HUES48 (cell line): Measurements from ENCODE around the gene ATXN1.
"Not testable (repeated sequence)": the region's sequence is repeated elsewhere in the genome, so short reads cannot be mapped to it uniquely, and the experiment has no call there.

ENCODE experiments used
- H3K27ac ChIP-seq: one replicate; pipeline ENCODE4 v1.7.0; 2013; ENCODE audit warnings: low read depth, low read length, inconsistent platforms
- H3K27me3 ChIP-seq: 2 replicates; pipeline ENCODE4 v1.6.1; 2013; ENCODE audit warnings: mild to moderate bottlenecking, low read length; ENCODE audit not compliant: control insufficient read depth, insufficient read depth
- H3K36me3 ChIP-seq: 2 replicates; pipeline ENCODE4 v1.6.1; 2013; ENCODE audit warnings: low read length; ENCODE audit not compliant: control insufficient read depth, insufficient read depth
- H3K4me1 ChIP-seq: 2 replicates; pipeline ENCODE4 v1.6.1; 2013; ENCODE audit warnings: mild to moderate bottlenecking, low read length; ENCODE audit not compliant: control insufficient read depth, insufficient read depth
- H3K4me3 ChIP-seq: 2 replicates; pipeline ENCODE4 v1.5.1; 2013; ENCODE audit warnings: mild to moderate bottlenecking, low read depth, low read length
- H3K9ac ChIP-seq: 2 replicates; pipeline ENCODE4 v1.6.1; 2013; ENCODE audit warnings: mild to moderate bottlenecking, low read depth, low read length, moderate library complexity
- H3K9me3 ChIP-seq: 2 replicates; pipeline ENCODE4 v1.6.1; 2013; ENCODE audit warnings: low read length; ENCODE audit not compliant: control insufficient read depth, insufficient read depth

Gene ATXN1

GRCh38 chr6:16466800-16467553 lies 294.3 kb downstream of the ATXN1 start:
- H3K27ac ChIP-seq = no peak overlapping the region
- H3K36me3 ChIP-seq = no peaks in the 10 kb centered on the region
- peaks cover 13% of the 10 kb centered on the region for H3K4me1 ChIP-seq
- H3K9ac ChIP-seq = no peak overlapping the region
- H3K9me3 ChIP-seq = no peaks in the 10 kb centered on the region
- no peak overlapping the region for H3K4me3 ChIP-seq
- no peaks in the 10 kb centered on the region for H3K27me3 ChIP-seq

- Histone ChIP-seq H3K36me3 (no peaks in the 10 kb centered on the region), H3K4me3 (no peak overlapping the region), H3K4me1 (peaks cover 13% of the 10 kb centered on the region), H3K27ac (no peak overlapping the region), H3K9ac (no peak overlapping the region), H3K9me3 (no peaks in the 10 kb centered on the region), H3K27me3 (no peaks in the 10 kb centered on the region)
Measured at GRCh38 chr6:16464045-16464444, 297.2 kb downstream of the ATXN1 start.

DNA sequence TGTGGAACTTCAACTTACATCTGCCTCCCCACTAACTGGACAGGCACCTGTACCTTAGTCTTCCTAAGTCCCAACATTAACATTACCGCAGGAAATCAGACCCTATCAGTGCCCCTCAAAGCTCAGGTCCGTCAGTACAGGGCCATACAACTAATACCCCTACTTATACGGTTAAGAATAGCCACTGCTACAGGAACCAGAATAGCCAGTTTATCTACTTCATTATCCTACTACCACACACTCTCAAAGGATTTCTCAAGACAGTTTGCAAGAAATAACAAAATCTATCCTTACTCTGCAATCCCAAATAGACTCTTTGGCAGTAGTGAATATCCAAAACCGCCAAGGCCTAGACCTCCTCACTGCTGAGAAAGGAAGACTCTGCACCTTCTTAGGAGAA lies 298.0 kb downstream of the ATXN1 start:
- H3K27ac ChIP-seq, H3K36me3 ChIP-seq, H3K9ac ChIP-seq, H3K4me3 ChIP-seq, H3K27me3 ChIP-seq, H3K9me3 ChIP-seq: not testable (repeated sequence)
- H3K4me1 ChIP-seq = peaks cover 13% of the 10 kb centered on the region

DNA sequence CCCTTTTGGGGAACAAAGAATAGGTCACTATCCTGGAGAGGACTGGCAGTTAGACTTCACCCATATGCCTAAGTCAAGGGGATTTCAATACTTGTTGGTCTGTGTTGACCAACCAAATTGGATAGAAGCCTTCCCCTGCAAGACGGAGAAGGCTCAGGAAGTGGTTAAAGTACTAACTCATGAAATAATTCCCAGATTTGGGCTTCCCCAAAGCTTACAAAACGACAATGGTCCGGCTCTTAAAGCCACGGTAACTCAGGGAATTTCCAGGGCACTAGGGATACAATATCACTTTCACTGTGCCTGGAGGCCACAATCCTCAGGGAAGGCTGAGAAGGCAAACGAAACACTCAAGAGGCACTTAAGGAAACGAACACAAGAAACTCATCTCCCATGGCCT lies 299.8 kb downstream of the ATXN1 start:
- no peak overlapping the region for H3K27ac ChIP-seq
- no peak overlapping the region for H3K9ac ChIP-seq
- H3K9me3 ChIP-seq = no peaks in the 10 kb centered on the region
- peaks cover 7% of the 10 kb centered on the region for H3K4me1 ChIP-seq
- no peak overlapping the region for H3K4me3 ChIP-seq
- H3K27me3 ChIP-seq = no peaks in the 10 kb centered on the region
- no peaks in the 10 kb centered on the region for H3K36me3 ChIP-seq

DNA sequence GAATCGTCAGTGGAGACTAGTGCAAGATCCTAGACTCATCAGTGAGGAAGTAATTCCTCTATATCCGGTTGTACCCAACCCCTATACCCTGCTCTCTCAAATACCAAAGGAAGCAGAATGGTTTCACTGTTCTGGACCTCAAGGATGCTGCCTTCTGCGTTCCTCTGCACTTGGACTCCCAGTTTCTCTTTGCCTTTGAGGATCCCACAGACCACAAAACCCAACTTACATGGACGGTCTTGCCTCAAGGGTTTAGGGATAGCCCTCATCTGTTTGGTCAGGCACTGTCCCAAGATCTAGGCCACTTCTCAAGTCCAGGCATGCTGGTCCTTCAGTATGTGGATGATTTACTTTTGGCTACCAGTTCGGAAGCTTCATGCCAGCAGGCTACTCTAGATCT lies 301.8 kb downstream of the ATXN1 start:
- H3K9me3 ChIP-seq, H3K27ac ChIP-seq, H3K4me3 ChIP-seq, H3K9ac ChIP-seq, H3K4me1 ChIP-seq, H3K36me3 ChIP-seq, H3K27me3 ChIP-seq: not testable (repeated sequence)

GRCh38 chr6:16452348-16452747 lies 308.9 kb downstream of the ATXN1 start:
- Histone ChIP-seq H3K9ac (no peak overlapping the region), H3K27ac (no peak overlapping the region), H3K4me1 (peaks cover 4% of the 10 kb centered on the region), H3K9me3 (no peaks in the 10 kb centered on the region; the same call in 1 of the 2 replicates), H3K27me3 (no peaks in the 10 kb centered on the region), H3K36me3 (no peaks in the 10 kb centered on the region), H3K4me3 (no peak overlapping the region)

DNA sequence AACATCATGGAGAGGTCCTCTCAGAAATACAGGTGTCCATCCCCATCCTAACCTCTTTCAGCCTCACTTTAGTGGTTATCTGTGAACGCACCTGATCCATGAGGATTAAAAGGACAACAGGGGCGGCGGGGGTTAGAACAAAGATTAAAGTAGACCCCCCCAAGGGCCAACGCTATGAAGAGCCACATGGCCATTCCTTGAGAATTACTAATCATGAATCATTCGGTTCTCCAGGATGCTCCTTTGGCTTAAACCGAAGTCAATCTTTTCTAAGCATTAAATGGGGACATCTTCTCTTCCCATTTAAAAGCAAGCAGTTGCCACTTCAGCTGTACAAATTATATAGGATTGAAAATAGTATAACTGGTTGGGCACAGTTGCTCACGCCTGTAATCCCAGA lies 310.4 kb downstream of the ATXN1 start:
- no peaks in the 10 kb centered on the region; the same call in 1 of the 2 replicates for H3K9me3 ChIP-seq
- H3K4me3 ChIP-seq = no peak overlapping the region
- no peaks in the 10 kb centered on the region for H3K4me1 ChIP-seq
- no peak overlapping the region for H3K9ac ChIP-seq
- no peaks in the 10 kb centered on the region for H3K36me3 ChIP-seq
- H3K27me3 ChIP-seq = no peaks in the 10 kb centered on the region
- H3K27ac ChIP-seq = no peak overlapping the region

- Histone ChIP-seq H3K9ac (no peak overlapping the region), H3K27ac (no peak overlapping the region), H3K4me1 (no peaks in the 10 kb centered on the region), H3K27me3 (no peaks in the 10 kb centered on the region), H3K9me3 (no peaks in the 10 kb centered on the region), H3K4me3 (no peak overlapping the region), H3K36me3 (no peaks in the 10 kb centered on the region)
Measured at GRCh38 chr6:16450285-16450684, 311.0 kb downstream of the ATXN1 start.

GRCh38 chr6:16446273-16446672 lies 315.0 kb downstream of the ATXN1 start:
- Histone ChIP-seq H3K36me3 (no peaks in the 10 kb centered on the region), H3K4me3 (no peak overlapping the region), H3K4me1 (no peaks in the 10 kb centered on the region), H3K9ac (no peak overlapping the region), H3K27me3 (no peaks in the 10 kb centered on the region), H3K27ac (no peak overlapping the region), H3K9me3 (no peaks in the 10 kb centered on the region)

DNA sequence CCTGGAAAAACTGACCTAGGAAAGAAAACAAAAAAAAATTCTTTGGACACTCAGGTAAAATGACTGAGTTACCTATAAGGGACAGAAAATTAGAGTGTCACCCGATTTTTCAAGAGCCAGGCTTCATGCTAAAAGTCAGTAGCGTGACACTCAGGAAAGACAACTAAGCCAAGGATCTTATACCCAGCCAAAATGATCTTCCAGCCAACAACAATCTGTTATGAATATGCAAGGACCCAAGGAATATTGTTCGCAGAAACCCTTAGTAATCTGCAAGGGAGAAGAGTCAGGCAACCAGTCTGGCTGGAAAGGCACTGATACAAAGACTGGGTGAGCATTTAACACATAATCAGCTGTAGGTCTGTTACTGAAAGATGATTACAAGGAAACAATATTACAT lies 319.2 kb downstream of the ATXN1 start:
- no peak overlapping the region for H3K9ac ChIP-seq
- H3K27me3 ChIP-seq = no peaks in the 10 kb centered on the region
- H3K36me3 ChIP-seq = no peaks in the 10 kb centered on the region
- no peaks in the 10 kb centered on the region for H3K4me1 ChIP-seq
- no peaks in the 10 kb centered on the region for H3K9me3 ChIP-seq
- H3K27ac ChIP-seq = no peak overlapping the region
- H3K4me3 ChIP-seq = no peak overlapping the region

- Histone ChIP-seq H3K9ac (no peak overlapping the region), H3K36me3 (no peaks in the 10 kb centered on the region), H3K27ac (no peak overlapping the region), H3K4me1 (no peaks in the 10 kb centered on the region), H3K27me3 (no peaks in the 10 kb centered on the region), H3K9me3 (no peaks in the 10 kb centered on the region), H3K4me3 (no peak overlapping the region)
Measured at GRCh38 chr6:16441262-16441661, 320.0 kb downstream of the ATXN1 start.
